SHP77 (cell line): ENCODE data around the gene SCP2.
"Not testable (repeated sequence)": the region's sequence is repeated elsewhere in the genome, so short reads cannot be mapped to it uniquely, and the experiment has no call there.

Experiments
- DNase-seq, 2 experiments: peaks; one replicate each; lab custom pipeline; 2025; lab: John Stamatoyannopoulos, UW

Gene SCP2

GRCh38 chr1:52969234-52969633, 42.2 kb downstream of the SCP2 start:
- not testable (repeated sequence) for DNase-seq

- DNase-seq: no peak
Observed at GRCh38 chr1:52970149-52970548, 43.1 kb downstream of the SCP2 start.

GRCh38 chr1:52973841-52974240, 46.8 kb downstream of the SCP2 start:
- no peak for DNase-seq

- no peak for DNase-seq
Observed at GRCh38 chr1:52976183-52977035, 49.3 kb downstream of the SCP2 start.

GRCh38 chr1:52978045-52978444, 51.0 kb downstream of the SCP2 start:
- no peak for DNase-seq

GRCh38 chr1:52992733-52993132, 65.7 kb downstream of the SCP2 start:
- not testable (repeated sequence) for DNase-seq

GRCh38 chr1:52994656-52995055, 67.6 kb downstream of the SCP2 start:
- DNase-seq: no peak

- no peak for DNase-seq
Observed at GRCh38 chr1:52996653-52997052, 69.6 kb downstream of the SCP2 start.

GRCh38 chr1:53001128-53001527, 74.1 kb downstream of the SCP2 start:
- no peak for DNase-seq

- DNase-seq: not testable (repeated sequence)
Observed at GRCh38 chr1:53006612-53007011, 79.5 kb downstream of the SCP2 start.

- DNase-seq: not testable (repeated sequence)
Observed at GRCh38 chr1:53010247-53010646, 83.2 kb downstream of the SCP2 start.

- DNase-seq: no peak
Observed at GRCh38 chr1:53011175-53011574, 84.1 kb downstream of the SCP2 start.

- peak; percentile 83 to 88 for DNase-seq
Observed at GRCh38 chr1:53014791-53015507, 87.9 kb downstream of the SCP2 start.

- no peak for DNase-seq
Observed at GRCh38 chr1:53015508-53015860, 88.4 kb downstream of the SCP2 start.

- no peak for DNase-seq
Observed at GRCh38 chr1:53016705-53017104, 89.6 kb downstream of the SCP2 start.

GRCh38 chr1:53020588-53020987, 93.5 kb downstream of the SCP2 start:
- no peak for DNase-seq

- no peak for DNase-seq
Observed at GRCh38 chr1:53022179-53022578, 95.1 kb downstream of the SCP2 start.

GRCh38 chr1:53023546-53023945, 96.5 kb downstream of the SCP2 start:
- no peak for DNase-seq

- DNase-seq: no peak
Observed at GRCh38 chr1:53024117-53024516, 97.0 kb downstream of the SCP2 start.

- peak in 1 of 2 experiments; percentile 5 for DNase-seq
Observed at GRCh38 chr1:53025034-53025768, 98.1 kb downstream of the SCP2 start.

- no peak for DNase-seq
Observed at GRCh38 chr1:53025769-53026112, 98.7 kb downstream of the SCP2 start.

GRCh38 chr1:53026254-53026653, 99.2 kb downstream of the SCP2 start:
- DNase-seq: no peak

GRCh38 chr1:53031732-53032131, 104.7 kb downstream of the SCP2 start:
- DNase-seq: no peak
